Stimulated activated CD8-positive, alpha-beta memory T cell treated with anti-CD3 and anti-CD28 coated beads, Interleukin-15, amount 100 ng/mL, for 48 hours (primary cell): ENCODE results near the gene ARHGAP42.

Experiments used
- DNase-seq, 2 donors: peaks; one replicate each; pipeline ENCODE4 v3.0.0-alpha.2; 2020; ENCODE audit warnings: low read depth in 2 of 2

Gene ARHGAP42

GRCh38 chr11:100800202-100800601 lies 113.1 kb downstream of the ARHGAP42 start:
- no peak for DNase-seq

GRCh38 chr11:100801225-100801999 lies 114.3 kb downstream of the ARHGAP42 start:
- DNase-seq, result no peak

- no peak for DNase-seq
These were observed 118.6 kb downstream of the ARHGAP42 start for GRCh38 chr11:100805506-100806199.

- no peak for DNase-seq
These were observed 119.2 kb downstream of the ARHGAP42 start for GRCh38 chr11:100806296-100806695.

GRCh38 chr11:100808904-100809491 lies 121.9 kb downstream of the ARHGAP42 start:
- no peak for DNase-seq

- DNase-seq, result no peak
These were observed 123.1 kb downstream of the ARHGAP42 start for GRCh38 chr11:100810146-100810545.

- no peak for DNase-seq
These were observed 123.6 kb downstream of the ARHGAP42 start for GRCh38 chr11:100810666-100811065.

- no peak for DNase-seq
These were observed 125.4 kb downstream of the ARHGAP42 start for GRCh38 chr11:100812517-100812916.

- no peak for DNase-seq
These were observed 128.8 kb downstream of the ARHGAP42 start for GRCh38 chr11:100815787-100816330.

- no peak for DNase-seq
These were observed 129.7 kb downstream of the ARHGAP42 start for GRCh38 chr11:100816823-100817222.

- no peak for DNase-seq
These were observed 130.5 kb downstream of the ARHGAP42 start for GRCh38 chr11:100817620-100818019.

- DNase-seq, result no peak
These were observed 133.5 kb downstream of the ARHGAP42 start for GRCh38 chr11:100820621-100821020.

GRCh38 chr11:100821198-100821597 lies 134.1 kb downstream of the ARHGAP42 start:
- no peak for DNase-seq

- DNase-seq, result no peak
These were observed 136.3 kb downstream of the ARHGAP42 start for GRCh38 chr11:100823360-100823759.

GRCh38 chr11:100824041-100824809 lies 137.1 kb downstream of the ARHGAP42 start:
- no peak for DNase-seq

GRCh38 chr11:100825626-100826025 lies 138.5 kb downstream of the ARHGAP42 start:
- DNase-seq, result no peak

- no peak for DNase-seq
These were observed 141.0 kb downstream of the ARHGAP42 start for GRCh38 chr11:100827934-100828661.

- DNase-seq, result no peak
These were observed 143.2 kb downstream of the ARHGAP42 start for GRCh38 chr11:100830274-100830673.

- no peak for DNase-seq
These were observed 144.1 kb downstream of the ARHGAP42 start for GRCh38 chr11:100830978-100831732.

GRCh38 chr11:100831929-100832494 lies 144.9 kb downstream of the ARHGAP42 start:
- DNase-seq, result no peak
